Panc1 (cell line): Measurements from ENCODE around the gene METTL26. TPM values are rescaled to one million over a fixed set of nuclear protein-coding genes. Genes with fewer than 3 reads are reported as not detected.
A peak's percentile ranks its signal among the peaks of the same experiment; 100 is the strongest.

Source experiments
- ATAC-seq: fragments of 200-7000 bp; cut with Tn5 transposase; 2 replicates; pipeline ENCODE4 v1.9.1; 2020; ENCODE audit warnings: mild to moderate bottlenecking, moderate library complexity
- BruUV-seq: library from RNA; stranded (reverse); fragments of 400-500 nt; replicated peaks from 2 replicates; lab custom pipeline; 2021; lab: Mats Ljungman, UMichigan
- CTCF ChIA-PET: fragments of 300-600 bp; sonication (Branson Sonifier 250); formaldehyde crosslinking; loops from one replicate; lab custom pipeline; 2022; ENCODE audit warnings: antibody characterized with exemption; lab: Charles Lee
- POLR2A ChIA-PET: fragments of 300-600 bp; sonication (Branson Sonifier 250); formaldehyde crosslinking; loops from one replicate; lab custom pipeline; 2022; ENCODE audit warnings: antibody characterized with exemption; lab: Charles Lee
- DNase-seq: peaks from one replicate; pipeline ENCODE4 v3.0.0-alpha.2; 2010; ENCODE audit warnings: low read depth, low spot score
- H3K27ac ChIP-seq: 2 replicates; pipeline ENCODE4 v1.5.1; 2011; ENCODE audit warnings: mild to moderate bottlenecking, low read length, inconsistent platforms
- H3K27me3 ChIP-seq: fragments of 200-500 bp; sonication (Bioruptor generic); 2 replicates; pipeline ENCODE4 v1.6.0; 2014; ENCODE audit warnings: low read length, inconsistent platforms; ENCODE audit not compliant: control insufficient read depth, insufficient read depth
- H3K36me3 ChIP-seq: fragments of 200-500 bp; sonication (Bioruptor generic); 2 replicates; pipeline ENCODE4 v1.5.1; 2014; ENCODE audit warnings: inconsistent platforms, mild to moderate bottlenecking, low read length, moderate library complexity; ENCODE audit not compliant: control insufficient read depth, insufficient read depth
- H3K4me1 ChIP-seq: 2 replicates; pipeline ENCODE4 v1.5.1; 2011; ENCODE audit warnings: inconsistent platforms, mild to moderate bottlenecking, low read length, moderate library complexity; ENCODE audit not compliant: control insufficient read depth, insufficient read depth
- H3K4me3 ChIP-seq, 2 experiments: 2 replicates each; pipeline ENCODE4 v1.5.1; 2011 to 2012; ENCODE audit warnings: low read depth in 2 of 2, low read length in 2 of 2, mild to moderate bottlenecking in 2 of 2, inconsistent platforms in 1 of 2, moderate library complexity in 1 of 2
- H3K9me3 ChIP-seq: fragments of 200-500 bp; sonication (Bioruptor generic); 2 replicates; pipeline ENCODE4 v1.5.1; 2014; ENCODE audit warnings: low read depth, mild to moderate bottlenecking, inconsistent platforms, low read length, moderate library complexity; ENCODE audit not compliant: control insufficient read depth, insufficient read depth
- CTCF ChIP-seq: fragments of 450-650 bp; IDR thresholded peaks from 2 replicates; pipeline ENCODE4 v1.5.1; 2017; ENCODE audit warnings: mild to moderate bottlenecking
- POLR2AphosphoS5 ChIP-seq: IDR thresholded peaks from 2 replicates; pipeline ENCODE4 v1.6.1; 2012; ENCODE audit warnings: mild to moderate bottlenecking, low read depth, low read length, moderate library complexity
- REST ChIP-seq, 2 experiments: IDR thresholded peaks; 2 replicates each; pipeline ENCODE4 v1.6.1; 2011 to 2012; ENCODE audit warnings: low read depth in 2 of 2, control low read depth in 1 of 2, low read length in 1 of 2, mild to moderate bottlenecking in 1 of 2, moderate library complexity in 1 of 2; ENCODE audit not compliant: insufficient read depth in 1 of 2
- SIN3A ChIP-seq: IDR thresholded peaks from 2 replicates; pipeline ENCODE4 v1.6.1; 2012; ENCODE audit warnings: low read depth, mild to moderate bottlenecking, low read length, moderate library complexity, borderline replicate concordance; ENCODE audit not compliant: insufficient read depth
- TCF7L2 ChIP-seq: IDR thresholded peaks from 2 replicates; pipeline ENCODE4 v1.6.1; 2011; ENCODE audit warnings: mild to moderate bottlenecking, low read depth, low read length, inconsistent platforms
- in situ Hi-C: cut with HindIII; loops from 2 replicates; pipeline ENCODE4 v1.10.0; 2016; ENCODE audit warnings: low sequenced_read_pairs, low pct_unique_long_range_greater_than_20kb
- intact Hi-C: fragments of 100-400 bp; cut with micrococcal nuclease; formaldehyde crosslinking; loops from one replicate; pipeline ENCODE4 v1.10.0; 2022; ENCODE audit not compliant: unreplicated experiment
- total RNA-seq: library from RNA; stranded (reverse); gene quantifications from one replicate; pipeline ENCODE4 v1.2.1, GENCODE V29; 2021; ENCODE audit not compliant: unreplicated experiment

The METTL26 gene
- total RNA-seq, 1 experiment from 2014 or later: 91.8 TPM

GRCh38 chr16:682493-683395 is 46.6 kb upstream of the METTL26 start:
- DNase-seq: no peak
- intact Hi-C loops (loop anchor here (10.0 kb wide), 1 partner anchor 1092 kb away; the partner anchor contains the start of genes EME2, MRPS34 and NME3), in situ Hi-C loops (no loop called here)
- BruUV-seq: no TSS peak
- Histone ChIP-seq H3K36me3 (peaks cover 5% of the 10 kb centered on the region; the same call in 1 of the 2 replicates), H3K27ac (peak overlapping the region; percentile 87), H3K4me1 (peaks cover 18% of the 10 kb centered on the region), H3K9me3 (no peaks in the 10 kb centered on the region), H3K4me3 (peak overlapping the region; percentile 66 to 71), H3K27me3 (no peaks in the 10 kb centered on the region)
- CTCF ChIA-PET: no interaction called here
- peak; percentile 7 for ATAC-seq
- TF ChIP-seq TCF7L2 (no peak), POLR2AphosphoS5 (peak; percentile 28; the same call in 1 of the 2 replicates), SIN3A (peak; percentile 74; the same call in 1 of the 2 replicates), CTCF (peak; percentile 24), REST (IDR thresholded peaks at IDR 0.05; ENCODE audit: insufficient read depth in 1 of 2, low read depth in 2 of 2, low read length in 1 of 2) (no peak; a peak in 1 of 4 replicates)
- POLR2A ChIA-PET: no interaction called here

GRCh38 chr16:681746-682427 is 45.8 kb upstream of the METTL26 start:
- H3K4me1 ChIP-seq: peaks cover 18% of the 10 kb centered on the region
- ChIA-PET POLR2A (no interaction called here), CTCF (interaction anchor here (1.1 kb wide), 1 partner anchor 14 kb away, joined by 3 read pairs; the partner anchor contains the start of gene RHOT2)
- TSS peak; percentile 97 for BruUV-seq
- intact Hi-C loops: loop anchor here (10.0 kb wide), 1 partner anchor 1093 kb away; the partner anchor contains the start of genes EME2, MRPS34 and NME3
- in situ Hi-C loops: no loop called here
- DNase-seq: no peak
- TF ChIP-seq TCF7L2 (no peak), REST (IDR thresholded peaks at IDR 0.05; ENCODE audit: insufficient read depth in 1 of 2, low read depth in 2 of 2, low read length in 1 of 2) (peak in 1 of 2 experiments; percentile 14; a peak in 1 of 4 replicates), SIN3A (no peak), CTCF (no peak), POLR2AphosphoS5 (peak; percentile 68; the same call in 1 of the 2 replicates)
- H3K27ac ChIP-seq: peak overlapping the region; percentile 87
- no peaks in the 10 kb centered on the region for H3K27me3 ChIP-seq
- no peak for ATAC-seq
- peaks cover 5% of the 10 kb centered on the region; the same call in 1 of the 2 replicates for H3K36me3 ChIP-seq
- no peaks in the 10 kb centered on the region for H3K9me3 ChIP-seq
- peak overlapping the region; percentile 66 to 71 for H3K4me3 ChIP-seq
